HG02571 (cell line): Measurements from ENCODE around the gene DDX51.
"Not testable (repeated sequence)": the region's sequence is repeated elsewhere in the genome, so short reads cannot be mapped to it uniquely, and the experiment has no call there.

Experiments used
- ATAC-seq: cut with Tn5 transposase; IDR thresholded peaks from one replicate; pipeline ENCODE4 v1.9.1; 2021; ENCODE audit warnings: mild to moderate bottlenecking, moderate library complexity; ENCODE audit not compliant: unreplicated experiment

The DDX51 gene

DNA sequence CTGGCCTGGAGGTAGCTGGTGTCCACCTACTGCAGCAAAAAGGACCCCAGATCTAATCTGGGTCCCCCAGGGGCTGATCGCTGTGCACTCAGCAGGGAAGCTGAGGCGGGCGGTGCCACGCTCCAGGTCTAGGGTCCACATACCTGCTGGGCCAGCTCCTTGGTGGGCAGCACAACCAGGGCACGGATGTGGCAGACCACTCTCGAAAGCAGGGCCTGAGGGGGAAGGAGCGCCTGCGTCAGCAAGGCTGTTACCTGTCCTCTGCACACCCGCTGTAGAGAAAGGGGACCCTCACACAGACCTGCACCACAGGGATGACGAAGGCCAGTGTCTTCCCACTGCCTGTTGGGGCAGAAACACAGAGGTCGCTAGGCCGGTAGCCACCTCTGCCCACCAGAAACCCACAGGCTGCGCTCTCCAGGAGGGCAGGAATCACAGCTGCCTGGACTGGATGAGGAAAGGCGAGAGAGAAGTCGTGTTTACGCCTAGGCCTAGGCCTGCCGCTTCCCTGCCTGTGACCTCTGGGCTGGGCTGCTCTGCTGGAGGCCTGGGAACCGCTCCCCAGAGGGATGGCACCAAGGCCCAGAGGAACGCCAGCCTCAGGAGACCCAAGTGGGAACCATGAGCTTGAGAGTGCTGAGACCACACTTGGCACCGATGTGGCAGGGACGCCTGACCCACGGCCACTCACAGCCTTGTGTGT, 2.0 kb downstream of the DDX51 start:
- no peak for ATAC-seq

DNA sequence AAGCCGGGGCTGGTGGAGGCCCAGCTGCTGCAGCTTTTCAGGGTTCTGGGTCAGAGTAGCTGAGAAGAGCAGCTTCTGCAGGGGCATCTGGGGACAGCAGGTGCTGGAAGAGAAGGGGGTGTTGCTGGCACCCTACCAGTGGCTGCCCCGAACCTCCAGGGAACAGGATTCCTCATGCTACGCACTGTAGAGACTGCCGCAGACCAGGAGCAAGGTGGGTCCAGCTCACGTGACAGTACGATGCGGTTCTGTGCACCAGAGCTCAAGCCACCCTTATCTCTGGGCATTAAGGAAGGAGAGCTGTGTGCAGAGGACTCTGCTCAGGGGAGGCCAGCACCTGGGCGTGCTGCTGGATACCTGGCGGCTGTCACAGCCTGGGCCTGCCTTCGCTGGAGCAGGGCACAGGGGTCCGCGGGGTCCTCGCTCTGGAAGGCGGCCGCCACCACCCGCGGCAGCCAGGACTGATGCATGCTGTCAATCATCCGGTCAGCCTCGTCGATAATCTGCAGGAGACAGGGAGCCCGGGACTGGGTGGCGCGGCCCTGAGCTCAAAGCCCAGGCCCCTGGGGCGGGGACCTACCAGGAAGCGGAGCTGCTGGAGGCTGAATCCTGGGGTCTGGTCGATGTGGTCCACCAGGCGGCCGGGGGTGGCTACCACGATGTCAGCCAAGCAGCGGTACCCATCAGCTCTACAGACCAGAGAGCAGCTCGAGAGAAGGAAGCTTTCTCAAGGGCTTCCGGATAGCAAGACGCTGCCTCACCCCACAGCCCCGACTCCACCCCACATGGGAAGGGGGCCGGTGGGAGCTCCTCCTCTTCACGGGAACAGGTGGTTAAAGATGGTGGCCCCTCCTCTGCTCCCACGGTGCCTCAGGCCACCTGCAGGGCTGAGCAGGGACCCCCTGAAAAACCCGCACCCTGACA, 2.9 kb downstream of the DDX51 start:
- ATAC-seq = no peak

DNA sequence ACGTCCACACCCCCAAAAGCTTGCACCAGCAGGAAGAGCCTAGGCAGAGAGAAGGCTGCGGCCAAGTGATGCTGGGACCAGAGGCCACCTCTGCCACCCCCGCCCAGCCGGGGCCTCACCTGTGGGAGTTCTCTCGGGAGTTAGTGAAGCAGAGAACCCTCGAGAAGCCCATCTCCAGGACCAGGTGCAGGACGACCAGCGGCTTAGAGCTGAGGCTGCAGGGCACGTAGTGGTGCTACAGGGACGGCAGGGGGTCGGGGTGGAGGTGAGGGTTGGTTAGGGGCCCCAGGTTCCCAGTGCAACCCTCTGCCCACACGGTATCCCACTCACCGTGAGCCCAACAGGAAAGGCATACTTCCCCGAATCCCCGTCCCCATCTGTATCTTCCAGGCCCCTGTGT, 3.6 kb downstream of the DDX51 start:
- no peak for ATAC-seq

DNA sequence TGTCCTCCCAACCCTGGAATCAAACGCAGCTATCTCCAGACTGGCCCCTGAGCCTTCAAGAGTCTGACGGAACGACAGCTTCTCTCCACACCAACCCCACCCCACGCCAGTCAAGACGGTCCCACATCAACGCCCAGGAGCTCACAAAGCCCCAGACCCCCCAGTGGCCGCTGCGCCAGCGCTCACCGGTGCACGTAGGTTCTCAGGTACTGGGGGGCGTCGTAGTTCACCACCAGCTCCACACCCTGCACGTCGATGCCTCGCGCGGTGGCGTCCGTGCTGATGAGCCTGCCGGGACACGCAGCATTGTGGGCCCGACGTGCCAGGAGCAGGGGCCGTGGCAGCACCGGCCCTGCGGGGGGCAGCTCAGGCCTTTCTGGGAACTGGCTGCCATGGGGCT, 4.2 kb downstream of the DDX51 start:
- no peak for ATAC-seq

DNA sequence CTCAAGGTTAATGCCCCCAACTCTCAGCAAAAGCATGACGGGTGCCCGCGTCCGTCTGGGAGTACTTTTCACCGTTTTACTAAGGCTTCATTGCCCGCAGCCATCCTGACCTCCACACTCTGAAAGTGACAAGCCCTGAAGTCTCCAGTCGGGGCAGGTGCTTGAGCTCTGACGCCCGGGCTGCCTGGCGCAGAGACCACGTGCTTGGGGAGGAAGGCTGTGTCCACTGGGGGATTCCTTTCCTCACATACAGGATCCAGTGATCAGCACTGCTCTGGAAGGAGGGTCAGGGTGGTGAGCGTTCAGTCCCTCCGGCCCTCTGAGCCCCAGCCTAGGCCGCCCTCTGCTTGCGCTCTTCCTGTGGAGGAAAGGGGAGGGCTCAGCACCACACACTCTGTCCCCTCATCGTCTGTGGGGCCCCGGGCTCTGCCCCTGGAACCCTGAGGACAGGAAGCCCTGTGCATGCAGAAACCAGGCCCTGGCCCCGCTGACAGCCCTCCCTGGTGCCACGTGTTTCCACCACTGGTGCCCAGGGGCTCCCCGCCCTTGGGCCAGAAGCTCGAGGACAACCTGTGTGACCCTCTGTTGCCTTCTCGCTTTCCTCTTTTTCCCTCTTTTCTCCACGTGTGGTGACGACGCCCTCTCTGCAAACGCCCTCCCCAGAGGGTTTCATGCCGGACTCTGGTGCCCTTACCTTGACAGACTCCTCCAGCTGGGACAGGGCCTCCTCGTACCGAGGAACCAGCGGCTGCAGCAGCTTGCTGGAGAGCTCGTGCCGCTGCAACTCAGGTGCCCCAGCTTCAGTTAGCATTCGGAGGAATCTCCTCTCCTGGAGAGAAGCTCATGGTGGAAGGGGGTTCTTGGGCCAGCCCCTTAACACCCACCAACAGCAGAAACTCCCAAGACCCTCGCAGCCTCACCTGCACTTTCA, 4.9 kb downstream of the DDX51 start:
- no peak for ATAC-seq

DNA sequence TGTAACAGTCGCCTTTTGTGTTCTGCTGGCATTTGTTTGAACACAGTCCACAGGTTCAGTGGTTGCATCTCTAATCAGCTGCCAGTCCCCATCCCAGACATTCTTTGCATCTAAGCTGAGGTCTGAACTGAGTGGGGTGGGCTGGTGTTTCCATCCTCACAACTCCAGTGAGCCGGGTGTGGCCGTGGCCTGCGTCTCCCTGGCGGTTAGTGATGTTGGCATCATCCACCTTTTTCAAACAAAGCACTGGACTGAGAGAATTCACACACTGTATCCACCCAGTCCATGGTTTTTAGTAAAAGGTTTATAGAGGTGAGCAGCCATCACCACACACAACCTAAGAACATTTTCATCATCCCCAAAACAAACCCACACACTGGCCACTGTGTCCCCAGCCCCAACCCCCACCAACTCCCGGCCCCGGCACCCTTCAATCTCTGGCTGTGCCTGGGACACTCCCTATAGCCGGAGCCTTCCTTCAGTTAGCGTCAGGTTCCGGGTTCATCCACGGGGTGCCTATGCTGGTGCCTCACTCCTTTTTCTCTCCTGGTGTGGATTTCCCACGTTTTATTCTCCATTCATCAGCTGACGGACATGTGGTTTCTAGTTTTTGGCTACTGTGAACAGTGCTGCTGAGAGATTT, 6.5 kb downstream of the DDX51 start:
- no peak for ATAC-seq

DNA sequence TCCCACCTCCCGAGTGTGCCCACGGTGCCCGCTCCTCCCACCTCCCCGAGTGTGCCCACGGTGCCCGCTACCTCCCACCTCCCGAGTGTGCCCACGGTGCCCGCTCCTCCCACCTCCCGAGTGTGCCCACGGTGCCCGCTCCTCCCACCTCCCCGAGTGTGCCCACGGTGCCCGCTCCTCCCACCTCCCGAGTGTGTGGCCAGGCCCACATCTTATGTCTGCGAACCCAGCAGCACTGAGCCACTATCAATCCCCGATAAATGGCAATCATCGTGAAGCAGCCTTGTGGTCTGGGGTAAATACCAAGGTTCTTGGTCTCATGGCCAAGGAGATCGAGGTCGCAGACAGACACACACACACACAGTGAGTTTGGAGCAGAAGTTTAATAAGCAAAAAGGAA, 7.9 kb downstream of the DDX51 start:
- not testable (repeated sequence) for ATAC-seq

DNA sequence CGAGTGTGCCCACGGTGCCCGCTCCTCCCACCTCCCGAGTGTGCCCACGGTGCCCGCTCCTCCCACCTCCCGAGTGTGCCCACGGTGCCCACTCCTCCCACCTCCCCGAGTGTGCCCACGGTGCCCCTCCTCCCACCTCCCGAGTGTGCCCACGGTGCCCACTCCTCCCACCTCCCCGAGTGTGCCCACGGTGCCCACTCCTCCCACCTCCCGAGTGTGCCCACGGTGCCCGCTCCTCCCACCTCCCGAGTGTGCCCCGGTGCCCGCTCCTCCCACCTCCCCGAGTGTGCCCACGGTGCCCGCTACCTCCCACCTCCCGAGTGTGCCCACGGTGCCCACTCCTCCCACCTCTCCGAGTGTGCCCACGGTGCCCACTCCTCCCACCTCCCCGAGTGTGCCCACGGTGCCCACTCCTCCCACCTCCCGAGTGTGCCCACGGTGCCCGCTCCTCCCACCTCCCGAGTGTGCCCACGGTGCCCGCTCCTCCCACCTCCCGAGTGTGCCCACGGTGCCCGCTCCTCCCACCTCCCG, 9.4 kb downstream of the DDX51 start:
- not testable (repeated sequence) for ATAC-seq

DNA sequence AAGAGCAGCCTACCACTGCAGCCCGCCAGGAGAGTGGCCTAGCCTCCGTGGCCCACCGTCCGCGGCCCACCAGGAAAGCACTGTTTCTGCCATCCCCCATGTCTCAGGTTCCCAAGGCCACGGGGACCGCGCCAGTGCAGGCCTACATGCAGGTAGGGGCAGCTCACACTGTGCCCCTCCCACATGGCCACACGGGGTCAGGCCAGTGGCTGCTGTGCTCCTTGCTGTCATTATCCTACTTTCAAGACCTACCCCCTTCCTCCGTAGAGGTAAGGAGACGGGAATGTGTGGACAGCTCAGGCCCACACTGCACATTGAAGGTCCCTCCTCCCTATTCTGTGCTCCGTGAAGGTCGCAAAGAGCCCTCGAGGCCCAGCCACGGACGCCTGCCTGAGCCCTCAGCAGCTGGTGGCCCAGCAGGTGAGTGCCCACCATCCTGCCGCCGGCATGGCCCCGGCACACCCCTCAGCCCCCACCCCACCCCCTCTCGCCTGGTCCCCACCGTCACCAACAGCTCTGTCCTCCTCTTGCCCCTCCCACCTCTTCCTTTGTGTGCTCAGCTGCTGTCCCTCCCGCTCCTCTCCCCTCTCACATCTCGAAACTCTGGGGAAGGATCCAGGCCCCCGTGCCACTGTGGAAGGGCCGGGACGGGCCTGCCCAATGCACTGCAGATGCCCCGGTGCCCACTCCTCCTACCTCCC, 10.0 kb downstream of the DDX51 start:
- ATAC-seq = no peak

DNA sequence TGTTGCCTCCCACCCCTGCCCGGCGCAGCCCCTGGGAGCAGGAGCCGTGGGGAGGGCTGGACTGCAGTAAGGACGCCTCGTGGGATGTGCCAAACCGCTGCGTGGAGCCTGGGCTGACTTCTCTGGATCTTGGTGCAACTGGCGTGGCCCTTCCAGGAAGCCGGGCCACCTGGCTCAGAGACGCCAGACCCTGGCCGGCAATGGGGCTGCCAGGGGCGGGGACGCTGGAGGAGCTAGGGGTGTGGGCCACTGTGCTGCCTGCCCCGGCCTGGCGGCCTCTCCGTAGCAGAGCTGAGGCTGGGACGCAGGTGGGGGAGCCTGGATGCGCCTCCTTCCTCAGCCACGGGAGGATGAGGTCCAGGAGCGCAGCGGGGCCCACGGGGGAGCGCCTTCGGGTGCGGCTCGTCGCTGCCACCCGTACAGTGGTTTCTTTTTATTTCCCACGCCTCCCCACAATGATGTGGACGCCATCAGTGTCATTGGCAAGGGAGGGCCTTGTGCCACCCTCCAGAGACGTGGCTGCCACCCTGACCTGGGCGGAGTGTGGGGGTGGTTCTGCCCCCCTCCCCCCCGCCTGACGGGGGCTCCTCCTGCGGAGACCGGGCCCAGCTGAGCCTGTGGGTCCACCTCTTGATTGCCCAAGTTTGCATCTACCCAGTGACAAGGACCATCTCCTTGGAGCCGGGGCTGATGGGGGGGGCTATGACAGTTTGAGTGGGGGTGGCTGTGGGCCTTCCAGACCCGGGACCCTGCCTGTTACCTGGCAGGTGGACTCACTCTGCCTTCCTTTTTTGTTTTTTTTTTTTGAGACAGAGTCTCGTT, 11.3 kb downstream of the DDX51 start:
- no peak for ATAC-seq

DNA sequence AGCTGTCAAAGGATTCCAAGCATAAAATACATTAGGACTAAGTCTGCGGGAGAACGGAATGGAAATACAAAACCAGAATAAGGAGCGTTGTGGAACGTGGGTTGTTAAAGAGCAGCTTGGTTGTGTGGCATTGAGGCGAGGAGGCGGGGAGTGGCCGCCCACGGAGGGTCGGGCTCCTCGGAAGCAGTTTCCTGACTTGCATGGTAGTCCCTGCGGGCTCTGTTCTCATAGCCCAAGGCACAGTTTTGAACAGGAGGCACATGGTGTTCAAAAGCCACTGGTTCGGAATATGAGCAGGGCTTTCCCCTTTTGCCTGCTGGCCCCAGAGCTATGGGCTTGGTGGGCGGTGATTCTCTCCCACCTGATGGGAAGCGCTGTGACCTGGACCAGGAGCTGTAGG, 12.2 kb downstream of the DDX51 start:
- no peak for ATAC-seq

DNA sequence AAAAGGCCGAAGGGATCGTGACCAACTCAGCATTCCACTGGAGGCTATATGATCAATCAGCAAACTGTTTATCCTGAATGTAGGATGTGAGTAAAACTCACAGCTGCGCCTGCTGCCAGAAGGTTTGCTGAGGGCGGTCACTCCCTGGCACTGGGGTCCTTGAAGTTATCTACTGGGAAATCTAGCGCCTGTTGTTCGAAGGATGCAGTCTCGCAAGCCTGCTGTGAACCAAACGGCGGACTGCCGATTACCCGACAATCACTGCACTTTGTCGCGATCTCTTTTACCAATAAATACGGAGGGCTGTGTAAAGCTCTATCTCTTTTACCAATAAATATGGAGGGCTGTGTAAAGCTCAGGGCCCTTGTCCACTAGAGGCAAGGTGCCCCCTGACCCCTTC, 12.9 kb downstream of the DDX51 start:
- no peak for ATAC-seq

DNA sequence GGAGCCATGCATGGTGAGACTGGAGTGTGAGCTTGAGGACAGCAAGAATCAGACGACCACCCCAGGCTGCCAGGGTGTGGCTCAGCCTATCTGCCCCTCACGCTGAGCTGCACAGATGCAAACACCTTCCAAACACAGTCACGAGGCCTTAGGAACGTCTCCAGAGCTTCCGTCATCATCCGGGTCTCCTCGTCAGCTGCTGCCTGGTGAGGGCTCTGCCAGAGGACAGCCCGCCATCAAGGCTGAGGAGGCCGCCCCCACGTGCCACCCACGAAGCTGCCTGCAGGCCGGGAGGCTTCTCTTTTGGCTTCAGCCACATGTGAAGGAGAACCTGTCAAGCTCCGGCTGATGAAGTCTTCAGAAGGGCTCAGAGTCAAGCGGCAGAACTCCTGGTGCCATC, 13.4 kb downstream of the DDX51 start:
- ATAC-seq = no peak

DNA sequence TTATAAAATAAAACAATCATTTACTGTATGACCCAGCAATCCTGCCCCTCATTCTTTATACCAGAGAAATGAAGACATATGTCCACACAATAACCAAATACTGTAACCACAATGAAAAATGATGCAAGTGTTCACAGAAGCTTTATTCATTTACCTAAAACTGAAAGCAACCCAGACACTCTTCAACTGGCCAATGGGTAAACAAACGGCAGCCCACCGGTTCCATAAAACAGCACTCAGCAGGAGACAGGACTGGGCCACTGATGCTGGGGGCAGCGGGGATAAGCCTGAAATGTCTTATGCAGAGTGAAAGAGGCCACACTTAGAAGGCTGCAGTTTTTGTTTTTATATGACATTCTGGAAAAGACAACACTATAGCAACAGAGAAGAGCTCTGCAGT, 15.1 kb downstream of the DDX51 start:
- no peak for ATAC-seq

DNA sequence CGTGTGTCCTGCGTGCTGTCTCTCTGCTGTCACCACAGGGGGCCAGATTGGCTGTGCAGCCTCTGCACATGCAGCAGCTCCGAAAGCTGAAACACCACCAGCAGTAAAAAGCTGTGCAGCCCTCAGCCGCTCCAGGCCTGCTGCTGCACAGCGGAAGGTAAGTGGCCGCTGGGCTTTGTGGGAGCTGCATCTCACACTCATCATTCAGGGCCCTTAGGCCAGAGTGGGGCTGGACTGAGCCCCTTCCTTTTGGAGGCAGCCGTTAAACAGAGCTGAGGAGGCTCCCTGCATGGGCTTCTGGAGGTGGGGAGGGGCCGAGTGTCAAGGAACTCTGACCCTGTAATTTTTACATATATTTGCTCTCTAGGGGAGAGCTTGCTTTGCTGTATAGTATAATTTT, 17.1 kb downstream of the DDX51 start:
- no peak for ATAC-seq

DNA sequence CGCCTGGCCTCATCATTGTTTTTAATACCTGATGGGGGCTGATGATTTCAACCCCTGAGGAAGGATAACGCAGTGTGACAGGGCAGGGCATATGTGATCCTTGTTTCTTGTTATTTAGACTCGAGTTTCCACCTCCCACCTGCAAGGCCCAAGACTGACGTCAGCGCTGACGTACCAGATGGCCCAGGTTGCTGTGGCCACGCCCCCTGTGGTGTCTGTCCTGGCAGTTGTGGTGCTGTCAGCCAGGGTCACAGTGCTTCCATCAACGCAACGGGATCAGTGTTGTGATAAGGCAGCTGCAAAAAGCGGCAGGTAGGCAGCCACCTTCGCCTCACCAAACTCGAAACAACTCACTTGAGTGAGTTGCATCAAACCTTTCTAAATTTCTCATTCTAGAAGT, 18.4 kb downstream of the DDX51 start:
- ATAC-seq = no peak

DNA sequence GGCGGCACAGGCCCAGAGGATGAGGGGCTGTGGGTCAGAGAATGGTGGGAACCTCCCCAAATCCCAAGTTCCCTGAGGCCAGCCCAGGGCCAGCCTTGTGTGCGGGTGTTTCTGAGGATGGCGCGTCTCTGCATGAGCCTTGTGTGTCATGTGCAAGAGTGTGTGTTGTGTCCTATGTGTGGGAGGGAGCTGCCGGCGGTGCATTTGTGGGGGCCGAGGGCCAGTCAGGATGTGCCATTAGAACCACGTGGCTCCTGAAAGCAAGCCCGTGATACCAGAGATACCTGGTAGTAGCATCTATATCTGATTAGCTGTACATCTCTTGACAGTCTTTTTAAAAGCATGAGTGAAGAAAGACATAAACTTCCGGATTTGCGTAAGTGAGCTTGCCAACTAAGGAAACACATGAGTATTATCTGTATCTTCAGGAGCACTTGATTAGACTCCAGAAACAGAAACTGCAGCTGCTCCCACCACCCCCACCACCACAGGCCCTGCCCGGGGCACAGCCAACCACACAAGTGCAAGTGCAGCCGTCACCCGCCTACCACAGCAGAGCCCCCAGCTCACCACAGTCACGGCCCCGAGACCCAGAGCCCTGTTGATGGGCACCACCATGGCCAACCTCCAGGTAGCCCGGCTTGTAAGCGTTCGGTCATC, 19.2 kb downstream of the DDX51 start:
- no peak for ATAC-seq

DNA sequence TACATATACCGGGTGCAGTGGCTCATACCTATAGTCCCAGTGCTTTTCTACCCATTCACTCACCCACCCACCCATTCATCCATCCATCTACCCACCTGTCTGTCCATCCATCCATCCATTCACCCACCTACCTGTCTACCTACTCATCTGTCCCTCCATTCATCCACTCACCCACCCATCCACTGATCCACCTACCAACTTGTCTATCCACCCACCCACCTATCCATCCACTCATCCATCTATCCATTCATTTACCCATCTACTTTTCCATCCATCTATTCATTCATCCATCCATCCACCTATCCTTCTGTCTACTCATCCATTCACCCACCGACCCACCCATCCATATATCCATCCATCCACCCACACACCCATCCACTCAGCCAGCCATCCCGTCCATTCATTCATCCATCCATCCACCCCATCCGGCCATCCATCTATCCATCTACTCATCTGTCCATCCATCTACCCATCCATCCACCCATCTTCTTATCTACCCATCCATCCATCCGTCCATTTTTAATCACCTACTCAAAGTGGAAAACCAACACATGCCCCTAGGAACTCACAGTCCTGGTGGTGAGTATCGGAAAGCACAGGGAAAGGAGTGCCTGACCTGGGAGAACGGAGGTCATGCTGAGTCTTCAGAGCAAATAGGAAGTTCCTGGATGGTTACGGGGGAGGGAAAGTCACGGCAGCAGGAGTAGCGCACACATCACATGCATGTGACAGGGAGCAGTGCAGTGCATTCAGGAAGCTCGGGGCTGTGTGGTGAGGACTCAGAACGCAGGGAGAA, 20.0 kb downstream of the DDX51 start:
- no peak for ATAC-seq
